ENCODE measurements around the gene CCDC159. TPM values are rescaled to one million over a fixed set of nuclear protein-coding genes. Genes with fewer than 3 reads are reported as not detected.

CCDC159 gene
- total and polyA plus RNA-seq, 2 of the 13 experiments (the other 11 are each of a cell fraction or from before 2014, with no cell fraction given) = 1.7 to 6.3 TPM

GRCh38 chr19:11367528-11367927 is 21.2 kb downstream of the CCDC159 start (continued):
- TF ChIP-seq RNF219 (CRISPR knock-in tag; IDR thresholded peaks at IDR 0.05) = no peak
- no peak for TF ChIP-seq IKZF4 (CRISPR knock-in tag; IDR thresholded peaks at IDR 0.05; ENCODE audit: borderline replicate concordance, low read depth, not compliant biosample characterization)
- TF ChIP-seq RFXANK (CRISPR knock-in tag; IDR thresholded peaks at IDR 0.05) = no peak

- Histone ChIP-seq H3K79me2 (ENCODE audit: insufficient read depth, low read length) (peaks cover 9% of the 10 kb centered on the region), H4K20me1 (ENCODE audit: insufficient read depth, low read length) (no peaks in the 10 kb centered on the region), H3K9me3 (ENCODE audit: low read length) (no peaks in the 10 kb centered on the region), H3K4me3 (replicated peaks in 1 of 3; ENCODE audit: insufficient read depth in 1 of 3, low read depth in 2 of 3, low read length in 3 of 3) (no peak overlapping the region), H3K36me3 (replicated peaks in 1 of 2; ENCODE audit: control insufficient read depth in 1 of 2, insufficient read depth in 2 of 2, low read length in 2 of 2) (peaks cover 3 to 18% of the 10 kb centered on the region in 2 experiments; a peak in 3 of 5 replicates), H3K4me1 (ENCODE audit: insufficient read depth, low read length) (peaks cover 17% of the 10 kb centered on the region), H3K27ac (ENCODE audit: extremely low read length, insufficient read depth, low read length) (no peak overlapping the region), H3K9ac (ENCODE audit: insufficient read depth, low read depth, low read length) (no peak overlapping the region), H3K27me3 (ENCODE audit: control insufficient read depth in 1 of 2, insufficient read depth in 2 of 2, low read length in 2 of 2) (no peaks in the 10 kb centered on the region; a peak in 1 of 5 replicates), H3K4me2 (ENCODE audit: low read depth, low read length) (no peak overlapping the region), H2AFZ (ENCODE audit: low read length) (no peak overlapping the region)
- FAIRE-seq (no peak), ATAC-seq (no peak), DNase-seq (ENCODE audit: low spot score) (no peak)
- CTCF ChIA-PET (ENCODE audit: low intra/inter-chr PET ratio, low total read pairs) = no interaction called here
- POLR2A ChIA-PET = no interaction called here
- in situ Hi-C loops (cut with HindIII; ENCODE audit: extremely low pct_ligation_motif_present, low pct_unique_long_range_greater_than_20kb) = no loop called here
- no TSS peak for BruUV-seq (replicated peaks)
- 94% methylated on average over 2 of the region's 2 CpGs for WGBS (ENCODE audit: low lambda C conversion rate)
- intact Hi-C loops (cut with micrococcal nuclease; ENCODE audit: unreplicated experiment) = no loop called here
- no peak for TF ChIP-seq POLR2AphosphoS5 (IDR thresholded peaks at IDR 0.05; ENCODE audit: low read depth, low read length)
- no peak for TF ChIP-seq ARID2 (CRISPR knock-in tag; IDR thresholded peaks at IDR 0.05; ENCODE audit: borderline replicate concordance)
- TF ChIP-seq TOE1 (CRISPR knock-in tag; IDR thresholded peaks at IDR 0.05) = no peak
These were observed 24.4 kb downstream of the CCDC159 start for GRCh38 chr19:11370744-11371143.
